ENCODE data around the gene NFKBIA. TPM values are rescaled to one million over a fixed set of nuclear protein-coding genes. Genes with fewer than 3 reads are reported as not detected.

NFKBIA gene
- total and polyA plus RNA-seq, 2 of the 8 experiments (the other 6 are each of a cell fraction or from before 2014, with no cell fraction given), result 25.9 to 49.7 TPM

GRCh38 chr14:35365130-35366055, 39.2 kb downstream of the NFKBIA start (continued):
- TF ChIP-seq RFX5 (IDR thresholded peaks at IDR 0.05; ENCODE audit: borderline replicate concordance, low read depth, low read length) (no peak), ASH2L (IDR thresholded peaks at IDR 0.05; ENCODE audit: low read length) (no peak), MAFK (IDR thresholded peaks at IDR 0.05; ENCODE audit: low read depth, low read length) (no peak), SP4 (IDR thresholded peaks at IDR 0.05; ENCODE audit: low read length) (no peak), BACH1 (IDR thresholded peaks at IDR 0.05; ENCODE audit: low read length) (no peak), RAD21 (IDR thresholded peaks at IDR 0.05 in 1 of 2, conservative IDR thresholded peaks at IDR 0.05 in 1 of 2; ENCODE audit: low read depth in 2 of 2, low read length in 2 of 2) (no peak), CTCF (IDR thresholded peaks at IDR 0.05; ENCODE audit: control extremely low read depth in 1 of 3, insufficient read depth in 1 of 3, low read depth in 1 of 3, low read length in 3 of 3) (no peak), ATF3 (IDR thresholded peaks at IDR 0.05; ENCODE audit: insufficient read depth, low read depth, low read length) (no peak), USF2 (IDR thresholded peaks at IDR 0.05; ENCODE audit: low read length) (no peak)

All from H1 (cell line).